Neural progenitor cell (in vitro differentiated cells): ENCODE measurements around the gene GAR1. TPM values are rescaled to one million over a fixed set of nuclear protein-coding genes. Genes with fewer than 3 reads are reported as not detected.
A peak's percentile ranks its signal among the peaks of the same experiment; 100 is the strongest.

ENCODE experiments used
- DNase-seq: peaks from one replicate; pipeline ENCODE4 v3.0.0-alpha.2; 2016; ENCODE audit warnings: low spot score
- H2AFZ ChIP-seq: fragments of 200-600 bp; sonication (generic); replicated peaks from 2 replicates; pipeline ENCODE4 v1.6.1; 2016; ENCODE audit warnings: antibody characterized with exemption
- H3F3A ChIP-seq: fragments of 200-600 bp; sonication (generic); 2 replicates; pipeline ENCODE4 v1.6.1; 2016; ENCODE audit warnings: antibody characterized with exemption, low read depth
- H3K27ac ChIP-seq: fragments of 200-600 bp; sonication (generic); 2 replicates; pipeline ENCODE4 v1.5.1; 2016; ENCODE audit warnings: mild to moderate bottlenecking
- H3K27me3 ChIP-seq: fragments of 200-600 bp; sonication (generic); 2 replicates; pipeline ENCODE4 v1.6.1; 2016; ENCODE audit warnings: mild to moderate bottlenecking, moderate library complexity
- H3K36me3 ChIP-seq: fragments of 200-600 bp; sonication (generic); 2 replicates; pipeline ENCODE4 v1.5.1; 2016
- H3K4me1 ChIP-seq: fragments of 200-600 bp; sonication (generic); 2 replicates; pipeline ENCODE4 v1.6.1; 2016; ENCODE audit warnings: mixed run types
- H3K4me2 ChIP-seq: fragments of 200-600 bp; sonication (generic); 2 replicates; pipeline ENCODE4 v1.6.1; 2016
- H3K4me3 ChIP-seq: fragments of 200-600 bp; sonication (generic); 2 replicates; pipeline ENCODE4 v1.5.1; 2016
- H3K79me2 ChIP-seq: fragments of 200-600 bp; sonication (generic); 2 replicates; pipeline ENCODE4 v1.6.1; 2016; ENCODE audit warnings: low read depth
- H3K9ac ChIP-seq: fragments of 200-600 bp; sonication (generic); 2 replicates; pipeline ENCODE4 v1.6.1; 2016
- H3K9me3 ChIP-seq: fragments of 200-600 bp; sonication (generic); 2 replicates; pipeline ENCODE4 v1.5.1; 2016; ENCODE audit warnings: low read depth
- H4K20me1 ChIP-seq: fragments of 200-600 bp; sonication (generic); 2 replicates; pipeline ENCODE4 v1.6.1; 2016; ENCODE audit warnings: low read depth
- H3K27ac Mint-ChIP-seq: 3 replicates; pipeline ENCODE4 v1.8.0; 2021; ENCODE audit warnings: mixed read lengths
- H3K27me3 Mint-ChIP-seq: 2 replicates; pipeline ENCODE4 v1.8.0; 2022; ENCODE audit warnings: low read depth, mild to moderate bottlenecking, inconsistent platforms, moderate library complexity, mixed read lengths; ENCODE audit not compliant: insufficient read depth
- H3K36me3 Mint-ChIP-seq: 3 replicates; pipeline ENCODE4 v1.8.0; 2021; ENCODE audit warnings: mixed read lengths
- H3K4me1 Mint-ChIP-seq: 3 replicates; pipeline ENCODE4 v1.8.0; 2021; ENCODE audit warnings: mixed read lengths
- H3K4me3 Mint-ChIP-seq: 3 replicates; pipeline ENCODE4 v1.8.0; 2021; ENCODE audit warnings: mild to moderate bottlenecking, moderate library complexity, mixed read lengths
- H3K9me3 Mint-ChIP-seq: 3 replicates; pipeline ENCODE4 v1.8.0; 2020; ENCODE audit warnings: mixed read lengths
- CTCF ChIP-seq: fragments of 200-600 bp; sonication (generic); IDR thresholded peaks from 2 replicates; pipeline ENCODE4 v1.5.1; 2017; ENCODE audit warnings: antibody characterized with exemption, mild to moderate bottlenecking
- EZH2 ChIP-seq: fragments of 200-600 bp; sonication (generic); IDR thresholded peaks from 2 replicates; pipeline ENCODE4 v1.6.1; 2017; ENCODE audit warnings: antibody characterized with exemption, mild to moderate bottlenecking, moderate library complexity
- EZH2phosphoT487 ChIP-seq: fragments of 200-600 bp; sonication (generic); IDR thresholded peaks from 2 replicates; pipeline ENCODE4 v1.6.1; 2017; ENCODE audit warnings: antibody characterized with exemption
- total RNA-seq: library from RNA; depleted of rRNA; stranded (reverse); fragments of >200 nt; gene quantifications from 2 replicates; pipeline ENCODE4 v1.2.3, GENCODE V29; 2015; ENCODE audit warnings: low replicate concordance

GAR1 gene
- total RNA-seq, 1 donor from 2014 or later, result 10.2 TPM

- Histone ChIP-seq H3K36me3 (no peaks in the 10 kb centered on the region), H3K4me3 (no peak overlapping the region), H4K20me1 (no peaks in the 10 kb centered on the region), H3K9me3 (no peaks in the 10 kb centered on the region), H3K27me3 (no peaks in the 10 kb centered on the region), H3K4me2 (no peak overlapping the region), H3F3A (peaks cover 6% of the 10 kb centered on the region), H3K4me1 (peaks cover 5% of the 10 kb centered on the region), H2AFZ (no peak overlapping the region), H3K79me2 (no peaks in the 10 kb centered on the region), H3K27ac (no peak overlapping the region), H3K9ac (no peak overlapping the region)
- no peak for DNase-seq
- TF ChIP-seq CTCF (no peak), EZH2 (no peak), EZH2phosphoT487 (no peak)
- H3K27ac Mint-ChIP-seq, result no peak overlapping the region
- no peaks in the 10 kb centered on the region for H3K27me3 Mint-ChIP-seq
- H3K4me3 Mint-ChIP-seq, result no peak overlapping the region
- H3K4me1 Mint-ChIP-seq, result no peaks in the 10 kb centered on the region
- no peaks in the 10 kb centered on the region for H3K36me3 Mint-ChIP-seq
- no peaks in the 10 kb centered on the region for H3K9me3 Mint-ChIP-seq
Observed at GRCh38 chr4:109809655-109810054, 5.9 kb upstream of the GAR1 start.

GRCh38 chr4:109810552-109811387, 4.8 kb upstream of the GAR1 start:
- H3K4me2 ChIP-seq, result peak overlapping the region; percentile 16

GRCh38 chr4:109811707-109812106, 3.9 kb upstream of the GAR1 start:
- H4K20me1 ChIP-seq, result no peaks in the 10 kb centered on the region
- H3F3A ChIP-seq, result peaks cover 12% of the 10 kb centered on the region
- peaks cover 2% of the 10 kb centered on the region for H3K27me3 Mint-ChIP-seq
- H3K4me3 ChIP-seq, result no peak overlapping the region
- no peak overlapping the region for H3K27ac Mint-ChIP-seq
- no peaks in the 10 kb centered on the region for H3K9me3 ChIP-seq
- H3K4me3 Mint-ChIP-seq, result no peak overlapping the region
- peaks cover 2% of the 10 kb centered on the region for H3K36me3 Mint-ChIP-seq
- no peaks in the 10 kb centered on the region for H3K9me3 Mint-ChIP-seq
- H3K4me1 ChIP-seq, result peaks cover 12% of the 10 kb centered on the region
- TF ChIP-seq EZH2, result no peak
- no peak for TF ChIP-seq CTCF
- no peak for TF ChIP-seq EZH2phosphoT487
- H3K79me2 ChIP-seq, result peaks cover 13% of the 10 kb centered on the region
- no peak overlapping the region for H2AFZ ChIP-seq
- H3K4me1 Mint-ChIP-seq, result peaks cover 11% of the 10 kb centered on the region
- no peak overlapping the region for H3K9ac ChIP-seq
- no peaks in the 10 kb centered on the region for H3K27me3 ChIP-seq
- no peak overlapping the region for H3K4me2 ChIP-seq
- no peak for DNase-seq
- no peaks in the 10 kb centered on the region for H3K36me3 ChIP-seq
- H3K27ac ChIP-seq, result no peak overlapping the region

More at GRCh38 chr4:109810552-109811387, 4.8 kb upstream of the GAR1 start:
- no peaks in the 10 kb centered on the region for H3K36me3 ChIP-seq
- no peaks in the 10 kb centered on the region for H3K9me3 ChIP-seq
- H3K27me3 ChIP-seq, result no peaks in the 10 kb centered on the region
- H3F3A ChIP-seq, result peaks cover 12% of the 10 kb centered on the region
- Mint-ChIP-seq H3K9me3 (no peaks in the 10 kb centered on the region), H3K27ac (no peak overlapping the region), H3K4me1 (peaks cover 2% of the 10 kb centered on the region), H3K36me3 (peaks cover 2% of the 10 kb centered on the region), H3K27me3 (no peaks in the 10 kb centered on the region), H3K4me3 (no peak overlapping the region)
- no peak overlapping the region for H3K9ac ChIP-seq
- H2AFZ ChIP-seq, result peak overlapping the region; percentile 96
- peaks cover 9% of the 10 kb centered on the region for H3K4me1 ChIP-seq
- DNase-seq, result no peak
- no peak overlapping the region for H3K4me3 ChIP-seq
- H3K79me2 ChIP-seq, result peaks cover 4% of the 10 kb centered on the region
- TF ChIP-seq EZH2 (no peak), CTCF (no peak), EZH2phosphoT487 (no peak)
- H3K27ac ChIP-seq, result no peak overlapping the region
- H4K20me1 ChIP-seq, result no peaks in the 10 kb centered on the region
